Measurements from ENCODE around the gene KRT5.

DNA sequence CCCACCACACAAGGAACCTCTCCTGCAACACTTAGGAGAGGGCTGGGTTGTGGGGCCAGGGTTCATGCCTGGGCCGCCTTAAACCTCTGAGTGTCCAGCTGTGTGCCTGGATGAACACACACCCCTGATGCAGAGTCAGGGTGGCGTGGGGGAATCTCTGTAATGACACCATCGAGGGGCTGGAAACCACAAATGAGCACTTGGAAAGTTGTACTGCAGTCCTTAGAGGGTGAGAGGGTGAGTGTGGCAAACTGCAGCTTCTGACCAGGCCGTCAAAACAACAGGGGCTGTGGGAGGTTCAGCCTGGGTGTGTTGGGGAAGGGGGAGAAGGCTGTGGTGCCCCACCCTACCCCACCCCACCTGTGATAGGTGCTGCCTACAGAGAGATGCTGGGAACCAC is 12.4 kb upstream of the KRT5 start:
- TF ChIP-seq, protein P1, sequence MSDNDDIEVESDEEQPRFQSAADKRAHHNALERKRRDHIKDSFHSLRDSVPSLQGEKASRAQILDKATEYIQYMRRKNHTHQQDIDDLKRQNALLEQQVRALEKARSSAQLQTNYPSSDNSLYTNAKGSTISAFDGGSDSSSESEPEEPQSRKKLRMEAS (IDR thresholded peaks at IDR 0.05; ENCODE audit: low read depth, low read length) = no peak
- TF ChIP-seq GABPA (IDR thresholded peaks at IDR 0.05; ENCODE audit: low read depth) (no peak), POLR2AphosphoS2 (IDR thresholded peaks at IDR 0.05; ENCODE audit: low read depth, low read length) (no peak), NFIC (IDR thresholded peaks at IDR 0.05; ENCODE audit: low read depth, low read length) (no peak), ZNF274 (IDR thresholded peaks at IDR 0.05; ENCODE audit: insufficient read depth, insufficient read length) (no peak), ASH2L (IDR thresholded peaks at IDR 0.05; ENCODE audit: borderline replicate concordance, low read depth) (no peak), DPF2 (IDR thresholded peaks at IDR 0.05) (no peak)
- TF ChIP-seq, protein P2, sequence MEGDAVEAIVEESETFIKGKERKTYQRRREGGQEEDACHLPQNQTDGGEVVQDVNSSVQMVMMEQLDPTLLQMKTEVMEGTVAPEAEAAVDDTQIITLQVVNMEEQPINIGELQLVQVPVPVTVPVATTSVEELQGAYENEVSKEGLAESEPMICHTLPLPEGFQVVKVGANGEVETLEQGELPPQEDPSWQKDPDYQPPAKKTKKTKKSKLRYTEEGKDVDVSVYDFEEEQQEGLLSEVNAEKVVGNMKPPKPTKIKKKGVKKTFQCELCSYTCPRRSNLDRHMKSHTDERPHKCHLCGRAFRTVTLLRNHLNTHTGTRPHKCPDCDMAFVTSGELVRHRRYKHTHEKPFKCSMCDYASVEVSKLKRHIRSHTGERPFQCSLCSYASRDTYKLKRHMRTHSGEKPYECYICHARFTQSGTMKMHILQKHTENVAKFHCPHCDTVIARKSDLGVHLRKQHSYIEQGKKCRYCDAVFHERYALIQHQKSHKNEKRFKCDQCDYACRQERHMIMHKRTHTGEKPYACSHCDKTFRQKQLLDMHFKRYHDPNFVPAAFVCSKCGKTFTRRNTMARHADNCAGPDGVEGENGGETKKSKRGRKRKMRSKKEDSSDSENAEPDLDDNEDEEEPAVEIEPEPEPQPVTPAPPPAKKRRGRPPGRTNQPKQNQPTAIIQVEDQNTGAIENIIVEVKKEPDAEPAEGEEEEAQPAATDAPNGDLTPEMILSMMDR (IDR thresholded peaks at IDR 0.05 in 2 of 3, conservative IDR thresholded peaks at IDR 0.05 in 1 of 3; ENCODE audit: control insufficient read depth in 2 of 3, extremely low read depth in 1 of 3, insufficient read depth in 1 of 3, low read depth in 3 of 3, low read length in 3 of 3) = no peak
- TF ChIP-seq, protein P3, sequence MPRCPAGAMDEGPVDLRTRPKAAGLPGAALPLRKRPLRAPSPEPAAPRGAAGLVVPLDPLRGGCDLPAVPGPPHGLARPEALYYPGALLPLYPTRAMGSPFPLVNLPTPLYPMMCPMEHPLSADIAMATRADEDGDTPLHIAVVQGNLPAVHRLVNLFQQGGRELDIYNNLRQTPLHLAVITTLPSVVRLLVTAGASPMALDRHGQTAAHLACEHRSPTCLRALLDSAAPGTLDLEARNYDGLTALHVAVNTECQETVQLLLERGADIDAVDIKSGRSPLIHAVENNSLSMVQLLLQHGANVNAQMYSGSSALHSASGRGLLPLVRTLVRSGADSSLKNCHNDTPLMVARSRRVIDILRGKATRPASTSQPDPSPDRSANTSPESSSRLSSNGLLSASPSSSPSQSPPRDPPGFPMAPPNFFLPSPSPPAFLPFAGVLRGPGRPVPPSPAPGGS (IDR thresholded peaks at IDR 0.05; ENCODE audit: borderline replicate concordance, insufficient read depth, low read depth, low read length, poor library complexity, severe bottlenecking) = no peak

Data from GM12878 (cell line).